Tibial nerve (tissue), 3 donors: ENCODE results near the gene P4HA1.

Source experiments
- CTCF ChIP-seq, 5 experiments: fragments of 200-600 bp in 3 of 5; fragments of 450-650 bp in 2 of 5; sonication (generic) in 3 of 5; IDR thresholded peaks; one replicate each; pipeline ENCODE4 v1.5.1; 2016 to 2019; ENCODE audit warnings: antibody characterized with exemption in 5 of 5, mild to moderate bottlenecking in 3 of 5, moderate library complexity in 2 of 5
- POLR2A ChIP-seq, 2 donors: fragments of 450-650 bp; IDR thresholded peaks; one replicate each; pipeline ENCODE4 v1.6.1; 2017; ENCODE audit warnings: antibody characterized with exemption in 2 of 2, mild to moderate bottlenecking in 2 of 2, moderate library complexity in 2 of 2

- TF ChIP-seq POLR2A (IDR thresholded peaks at IDR 0.05) (no peak), CTCF (IDR thresholded peaks at IDR 0.05) (no peak)
Measured at GRCh38 chr10:72980348-72980747, 116.3 kb downstream of the P4HA1 start.
